ENCODE data around the gene TCF12. TPM values are rescaled to one million over a fixed set of nuclear protein-coding genes. Genes with fewer than 3 reads are reported as not detected.

The TCF12 gene
- total RNA-seq: 106 to 154 TPM (median 110 TPM) in 3 replicates
- long read RNA-seq, full-length matches to known transcripts: 49 of 88 reads
- long read RNA-seq, partial matches to known transcripts: 9 of 88 reads
- long read RNA-seq, other reads (novel, unspliced or antisense): 30 of 88 reads

DNA sequence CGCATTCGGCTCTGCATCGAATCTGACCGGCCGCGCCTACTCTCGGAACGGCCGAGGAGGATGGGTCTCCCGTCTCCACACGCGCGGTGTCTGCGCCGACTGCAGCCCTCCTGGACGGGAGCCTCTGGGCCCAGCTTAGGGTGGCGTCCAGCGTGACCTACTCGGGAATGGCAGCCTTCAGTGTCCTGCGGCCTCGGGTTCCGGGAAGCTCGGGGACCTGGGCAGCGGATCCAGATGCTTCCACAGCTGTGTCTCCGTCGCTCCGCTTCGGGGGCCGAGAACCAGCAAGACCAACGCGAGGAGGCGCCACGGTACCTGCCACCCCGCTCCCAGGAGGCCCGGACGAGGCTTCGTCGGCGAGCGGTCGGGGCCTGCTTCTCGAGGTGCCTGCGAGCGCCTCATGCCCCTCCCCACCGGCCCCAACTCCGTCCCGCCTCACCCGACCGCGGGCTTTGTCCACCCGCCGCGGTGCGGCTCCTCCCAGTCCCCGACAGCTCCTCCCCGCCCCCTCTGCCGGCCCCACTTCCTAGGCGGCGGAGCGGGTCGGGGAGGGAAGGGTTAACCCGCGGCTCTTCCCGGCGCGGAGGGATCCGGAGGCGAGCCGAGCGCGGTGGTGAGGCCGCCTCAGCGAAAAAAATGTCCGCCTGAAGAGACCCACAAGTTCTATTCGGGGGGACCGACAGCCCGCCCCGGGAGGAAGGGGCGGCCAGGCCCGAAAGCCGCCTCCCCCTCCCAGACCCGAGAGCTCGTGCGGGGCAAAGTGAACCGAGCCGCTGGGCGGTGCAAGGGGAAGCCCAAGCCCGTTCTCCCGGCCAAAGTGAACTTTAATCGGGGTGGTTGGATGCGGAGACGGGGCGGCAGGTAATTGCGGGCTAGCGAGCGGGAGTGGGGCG, at the start of gene TCF12:
TCF12 (plus strand) TSS at position 599 of the 893 bp plus-strand sequence. CDS start 1,270 bp downstream, outside the sequence.
- no peaks in the 10 kb centered on the region for H3K9me3 Mint-ChIP-seq (ENCODE audit: low read depth)
- TF ChIP-seq, protein P1, sequence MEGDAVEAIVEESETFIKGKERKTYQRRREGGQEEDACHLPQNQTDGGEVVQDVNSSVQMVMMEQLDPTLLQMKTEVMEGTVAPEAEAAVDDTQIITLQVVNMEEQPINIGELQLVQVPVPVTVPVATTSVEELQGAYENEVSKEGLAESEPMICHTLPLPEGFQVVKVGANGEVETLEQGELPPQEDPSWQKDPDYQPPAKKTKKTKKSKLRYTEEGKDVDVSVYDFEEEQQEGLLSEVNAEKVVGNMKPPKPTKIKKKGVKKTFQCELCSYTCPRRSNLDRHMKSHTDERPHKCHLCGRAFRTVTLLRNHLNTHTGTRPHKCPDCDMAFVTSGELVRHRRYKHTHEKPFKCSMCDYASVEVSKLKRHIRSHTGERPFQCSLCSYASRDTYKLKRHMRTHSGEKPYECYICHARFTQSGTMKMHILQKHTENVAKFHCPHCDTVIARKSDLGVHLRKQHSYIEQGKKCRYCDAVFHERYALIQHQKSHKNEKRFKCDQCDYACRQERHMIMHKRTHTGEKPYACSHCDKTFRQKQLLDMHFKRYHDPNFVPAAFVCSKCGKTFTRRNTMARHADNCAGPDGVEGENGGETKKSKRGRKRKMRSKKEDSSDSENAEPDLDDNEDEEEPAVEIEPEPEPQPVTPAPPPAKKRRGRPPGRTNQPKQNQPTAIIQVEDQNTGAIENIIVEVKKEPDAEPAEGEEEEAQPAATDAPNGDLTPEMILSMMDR (IDR thresholded peaks at IDR 0.05): peak; percentile 78
- H3K27ac Mint-ChIP-seq (ENCODE audit: unreplicated experiment): peak within 1 kb of the TSS; percentile 92
- H3K4me1 Mint-ChIP-seq (ENCODE audit: low read depth): peaks cover 52% of the 10 kb centered on the region
- DNase-seq (ENCODE audit: low spot score): peak; percentile 98
- H3K27me3 Mint-ChIP-seq (ENCODE audit: low read depth): no peaks in the 10 kb centered on the region
- H3K36me3 Mint-ChIP-seq (ENCODE audit: low read depth): peaks cover 5% of the 10 kb centered on the region
- H3K4me3 Mint-ChIP-seq (ENCODE audit: unreplicated experiment): peak within 1 kb of the TSS; percentile 91

DNA sequence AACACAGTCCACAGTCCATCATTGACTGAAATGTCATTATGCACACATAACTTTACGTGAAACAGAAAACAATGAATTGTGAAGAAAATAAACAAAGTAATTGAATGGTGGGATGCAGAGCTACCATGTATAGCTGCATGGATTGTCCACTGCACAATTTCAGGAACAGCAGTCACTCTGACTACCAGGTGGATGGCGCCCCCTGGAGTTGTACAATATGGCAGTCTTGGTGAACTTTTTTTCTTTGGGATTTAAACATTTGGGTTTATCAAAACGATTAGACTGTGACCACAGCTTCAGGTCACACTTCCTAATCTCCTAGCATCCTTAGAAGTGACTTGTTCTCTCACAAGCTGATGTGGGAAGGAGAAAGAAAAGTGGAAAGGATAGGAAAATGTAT, 48.9 kb upstream of the TCF12 start:
- Mint-ChIP-seq H3K4me3 (ENCODE audit: unreplicated experiment) (no peak overlapping the region), H3K27ac (ENCODE audit: unreplicated experiment) (no peak overlapping the region), H3K36me3 (ENCODE audit: low read depth) (no peaks in the 10 kb centered on the region), H3K9me3 (ENCODE audit: low read depth) (no peaks in the 10 kb centered on the region), H3K27me3 (ENCODE audit: low read depth) (no peaks in the 10 kb centered on the region), H3K4me1 (ENCODE audit: low read depth) (peaks cover 15% of the 10 kb centered on the region)
- DNase-seq (ENCODE audit: low spot score): no peak
- TF ChIP-seq, protein P1 (IDR thresholded peaks at IDR 0.05): peak; percentile 76

DNA sequence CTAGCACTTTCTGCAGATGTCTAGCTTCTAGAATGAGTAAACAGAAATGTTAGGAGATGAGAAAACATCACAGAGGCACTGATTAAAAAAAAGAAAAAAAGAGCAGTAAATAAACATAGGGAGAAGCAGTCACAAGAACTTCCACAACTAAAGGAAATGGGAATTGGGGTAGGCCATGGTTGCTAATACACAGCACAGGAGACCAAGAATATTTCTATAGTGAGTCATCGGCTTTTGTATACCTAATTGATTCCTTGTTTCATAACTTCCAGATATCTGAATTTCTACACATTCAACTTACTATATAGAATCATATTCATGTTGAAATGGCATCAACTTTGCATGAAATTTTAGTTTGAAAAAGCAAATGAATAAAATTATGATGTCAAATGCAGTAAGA, 47.3 kb upstream of the TCF12 start:
- TF ChIP-seq, protein P1 (IDR thresholded peaks at IDR 0.05): no peak
- no peak for DNase-seq (ENCODE audit: low spot score)
- no peaks in the 10 kb centered on the region for H3K27me3 Mint-ChIP-seq (ENCODE audit: low read depth)
- H3K4me1 Mint-ChIP-seq (ENCODE audit: low read depth): peaks cover 15% of the 10 kb centered on the region
- no peaks in the 10 kb centered on the region for H3K36me3 Mint-ChIP-seq (ENCODE audit: low read depth)
- H3K4me3 Mint-ChIP-seq (ENCODE audit: unreplicated experiment): no peak overlapping the region
- H3K27ac Mint-ChIP-seq (ENCODE audit: unreplicated experiment): no peak overlapping the region
- no peaks in the 10 kb centered on the region for H3K9me3 Mint-ChIP-seq (ENCODE audit: low read depth)

DNA sequence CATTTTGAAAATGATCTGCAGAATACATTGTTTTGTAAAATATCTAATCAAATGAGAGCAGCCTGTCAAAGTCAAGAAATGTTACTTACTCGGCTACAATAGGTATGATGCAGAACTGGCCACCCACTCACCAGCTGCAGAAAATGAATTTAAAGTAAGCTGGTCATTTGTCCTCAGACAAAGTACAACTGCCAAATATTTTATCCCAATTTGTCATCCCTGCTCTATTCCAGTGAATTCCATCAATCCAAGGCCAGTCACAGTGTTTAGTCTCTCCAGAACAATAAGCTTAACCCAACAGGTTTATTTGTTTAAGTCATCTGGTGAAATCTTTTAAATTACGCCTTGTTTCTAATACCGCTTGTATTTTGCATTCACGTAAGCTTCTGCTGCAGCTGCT, 46.6 kb upstream of the TCF12 start:
- H3K27me3 Mint-ChIP-seq (ENCODE audit: low read depth): no peaks in the 10 kb centered on the region
- no peak for DNase-seq (ENCODE audit: low spot score)

More for the DNA sequence above, 46.6 kb upstream of the TCF12 start:
- Mint-ChIP-seq H3K36me3 (ENCODE audit: low read depth) (no peaks in the 10 kb centered on the region), H3K27ac (ENCODE audit: unreplicated experiment) (no peak overlapping the region), H3K4me3 (ENCODE audit: unreplicated experiment) (no peak overlapping the region), H3K4me1 (ENCODE audit: low read depth) (peaks cover 15% of the 10 kb centered on the region), H3K9me3 (ENCODE audit: low read depth) (no peaks in the 10 kb centered on the region)
- TF ChIP-seq, protein P1 (IDR thresholded peaks at IDR 0.05): no peak

Measured in chondrocyte (in vitro differentiated cells).